HG03354 (cell line): ENCODE measurements around the gene SH2D4B.

Experiments used
- ATAC-seq: cut with Tn5 transposase; IDR thresholded peaks from one replicate; pipeline ENCODE4 v1.9.1; 2021; ENCODE audit warnings: mild to moderate bottlenecking; ENCODE audit not compliant: unreplicated experiment, poor library complexity, severe bottlenecking

SH2D4B gene

GRCh38 chr10:80503584-80504157, 34.0 kb upstream of the SH2D4B start:
- no peak for ATAC-seq

GRCh38 chr10:80504158-80504811, 33.4 kb upstream of the SH2D4B start:
- no peak for ATAC-seq

- no peak for ATAC-seq
These were observed 32.7 kb upstream of the SH2D4B start for GRCh38 chr10:80504897-80505465.

- no peak for ATAC-seq
These were observed 31.5 kb upstream of the SH2D4B start for GRCh38 chr10:80506189-80506575.

- ATAC-seq, result no peak
These were observed 30.7 kb upstream of the SH2D4B start for GRCh38 chr10:80506836-80507487.

GRCh38 chr10:80509108-80509402, 28.6 kb upstream of the SH2D4B start:
- no peak for ATAC-seq

GRCh38 chr10:80509403-80510161, 28.1 kb upstream of the SH2D4B start:
- ATAC-seq, result no peak

GRCh38 chr10:80512031-80512526, 25.6 kb upstream of the SH2D4B start:
- no peak for ATAC-seq

- ATAC-seq, result no peak
These were observed 24.6 kb upstream of the SH2D4B start for GRCh38 chr10:80513106-80513505.

- no peak for ATAC-seq
These were observed 22.2 kb upstream of the SH2D4B start for GRCh38 chr10:80515511-80515910.

GRCh38 chr10:80515941-80516340, 21.8 kb upstream of the SH2D4B start:
- no peak for ATAC-seq

- no peak for ATAC-seq
These were observed 21.1 kb upstream of the SH2D4B start for GRCh38 chr10:80516506-80517075.

- no peak for ATAC-seq
These were observed 20.1 kb upstream of the SH2D4B start for GRCh38 chr10:80517416-80518142.

- ATAC-seq, result no peak
These were observed 19.4 kb upstream of the SH2D4B start for GRCh38 chr10:80518143-80518806.

GRCh38 chr10:80518807-80519360, 18.8 kb upstream of the SH2D4B start:
- ATAC-seq, result no peak

- no peak for ATAC-seq
These were observed 17.6 kb upstream of the SH2D4B start for GRCh38 chr10:80519936-80520650.

GRCh38 chr10:80520661-80521470, 16.8 kb upstream of the SH2D4B start:
- no peak for ATAC-seq
